A673 (cell line): ENCODE results near the gene GM2A. TPM values are rescaled to one million over a fixed set of nuclear protein-coding genes. Genes with fewer than 3 reads are reported as not detected.

Source experiments
- BruUV-seq: library from RNA; stranded (reverse); fragments of 400-500 nt; replicated peaks from 2 replicates; lab custom pipeline; 2021; lab: Mats Ljungman, UMichigan
- CTCF ChIA-PET: fragments of 300-600 bp; sonication (Branson Sonifier 250); formaldehyde crosslinking; loops from one replicate; lab custom pipeline; 2022; ENCODE audit warnings: antibody characterized with exemption; lab: Charles Lee
- POLR2A ChIA-PET: fragments of 300-600 bp; sonication (Branson Sonifier 250); formaldehyde crosslinking; loops from one replicate; lab custom pipeline; 2022; ENCODE audit warnings: antibody characterized with exemption; ENCODE audit not compliant: low non-redundant PET; lab: Charles Lee
- DNase-seq: peaks from one replicate; pipeline ENCODE4 v3.0.0-alpha.2; 2015; ENCODE audit warnings: low spot score
- H3K27ac ChIP-seq: fragments of 200-600 bp; sonication (generic); 2 replicates; pipeline ENCODE4 v1.5.1; 2016; ENCODE audit warnings: mixed run types, low read depth, mild to moderate bottlenecking, mixed read lengths, antibody characterized with exemption, low read length; ENCODE audit not compliant: poor library complexity, severe bottlenecking
- H3K27me3 ChIP-seq: fragments of 200-600 bp; sonication (generic); replicated peaks from 2 replicates; pipeline ENCODE4 v1.6.1; 2017; ENCODE audit warnings: mixed run types, low read depth, mild to moderate bottlenecking, mixed read lengths, antibody characterized with exemption, low read length; ENCODE audit not compliant: insufficient read depth, poor library complexity
- H3K36me3 ChIP-seq: fragments of 200-600 bp; sonication (generic); 2 replicates; pipeline ENCODE4 v1.6.1; 2016; ENCODE audit warnings: mixed run types, mild to moderate bottlenecking, mixed read lengths, antibody characterized with exemption, low read length; ENCODE audit not compliant: insufficient read depth, poor library complexity, severe bottlenecking
- H3K4me1 ChIP-seq: fragments of 200-600 bp; sonication (generic); 2 replicates; pipeline ENCODE4 v1.6.1; 2017; ENCODE audit warnings: mixed run types, mild to moderate bottlenecking, mixed read lengths, antibody characterized with exemption, low read length; ENCODE audit not compliant: insufficient read depth, poor library complexity, severe bottlenecking
- H3K4me3 ChIP-seq: fragments of 200-600 bp; sonication (generic); 2 replicates; pipeline ENCODE4 v1.5.1; 2016; ENCODE audit warnings: low read depth, mixed run types, mild to moderate bottlenecking, mixed read lengths, low read length; ENCODE audit not compliant: poor library complexity, severe bottlenecking
- H3K9me3 ChIP-seq: fragments of 200-600 bp; sonication (generic); 2 replicates; pipeline ENCODE4 v1.6.1; 2016; ENCODE audit warnings: mixed run types, low read depth, mild to moderate bottlenecking, mixed read lengths, antibody characterized with exemption, low read length; ENCODE audit not compliant: poor library complexity, severe bottlenecking
- EZH2 ChIP-seq: fragments of 200-600 bp; sonication (generic); IDR thresholded peaks from 2 replicates; pipeline ENCODE4 v1.6.1; 2017; ENCODE audit warnings: borderline replicate concordance, low read depth, mild to moderate bottlenecking, mixed read lengths, antibody characterized with exemption, low read length; ENCODE audit not compliant: poor library complexity, severe bottlenecking
- intact Hi-C: fragments of 100-400 bp; cut with micrococcal nuclease; formaldehyde crosslinking; loops from one replicate; pipeline ENCODE4 v1.10.0; 2022; ENCODE audit not compliant: unreplicated experiment
- total RNA-seq: library from RNA; stranded (reverse); gene quantifications from 2 replicates; pipeline ENCODE4 v1.2.3, GENCODE V29; 2021
- TF ChIP-seq, protein P1 (sequence below): fragments of 300-800, 200-600 bp; sonication (generic); conservative IDR thresholded peaks from 2 replicates; pipeline ENCODE4 v1.5.1; 2017; ENCODE audit warnings: low read depth, mild to moderate bottlenecking, antibody characterized with exemption, low read length, moderate library complexity, mixed read lengths

The GM2A gene
- total RNA-seq, 1 experiment from 2014 or later: 3.5 TPM

DNA sequence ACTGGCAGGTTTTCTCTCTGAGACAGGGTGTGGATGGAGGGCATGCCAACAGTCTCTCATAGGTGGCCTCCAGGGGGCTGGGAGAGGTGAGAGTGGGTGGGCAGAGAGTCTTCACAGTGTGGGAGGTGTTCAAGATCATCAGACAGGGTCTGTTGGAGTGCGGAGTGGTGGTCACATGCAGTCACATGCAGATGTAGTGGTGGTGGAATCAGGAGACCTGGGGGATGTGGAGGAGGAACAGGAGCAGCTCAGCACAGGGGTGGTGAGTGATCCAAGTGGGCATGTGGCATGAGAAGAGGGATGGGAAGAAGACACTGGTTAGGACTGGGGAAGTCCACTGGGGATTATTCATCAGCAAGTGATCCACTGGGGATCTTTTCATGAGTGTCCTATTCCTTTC lies 5.8 kb downstream of the GM2A start:
- TF ChIP-seq, protein P1, sequence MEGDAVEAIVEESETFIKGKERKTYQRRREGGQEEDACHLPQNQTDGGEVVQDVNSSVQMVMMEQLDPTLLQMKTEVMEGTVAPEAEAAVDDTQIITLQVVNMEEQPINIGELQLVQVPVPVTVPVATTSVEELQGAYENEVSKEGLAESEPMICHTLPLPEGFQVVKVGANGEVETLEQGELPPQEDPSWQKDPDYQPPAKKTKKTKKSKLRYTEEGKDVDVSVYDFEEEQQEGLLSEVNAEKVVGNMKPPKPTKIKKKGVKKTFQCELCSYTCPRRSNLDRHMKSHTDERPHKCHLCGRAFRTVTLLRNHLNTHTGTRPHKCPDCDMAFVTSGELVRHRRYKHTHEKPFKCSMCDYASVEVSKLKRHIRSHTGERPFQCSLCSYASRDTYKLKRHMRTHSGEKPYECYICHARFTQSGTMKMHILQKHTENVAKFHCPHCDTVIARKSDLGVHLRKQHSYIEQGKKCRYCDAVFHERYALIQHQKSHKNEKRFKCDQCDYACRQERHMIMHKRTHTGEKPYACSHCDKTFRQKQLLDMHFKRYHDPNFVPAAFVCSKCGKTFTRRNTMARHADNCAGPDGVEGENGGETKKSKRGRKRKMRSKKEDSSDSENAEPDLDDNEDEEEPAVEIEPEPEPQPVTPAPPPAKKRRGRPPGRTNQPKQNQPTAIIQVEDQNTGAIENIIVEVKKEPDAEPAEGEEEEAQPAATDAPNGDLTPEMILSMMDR: no peak
- ChIA-PET CTCF (no interaction called here), POLR2A (no interaction called here)
- Histone ChIP-seq H3K27me3 (no peaks in the 10 kb centered on the region), H3K27ac (no peak overlapping the region), H3K4me3 (no peak overlapping the region), H3K4me1 (no peaks in the 10 kb centered on the region), H3K9me3 (no peaks in the 10 kb centered on the region), H3K36me3 (no peaks in the 10 kb centered on the region)
- no peak for DNase-seq
- no TSS peak for BruUV-seq
- intact Hi-C loops: no loop called here

DNA sequence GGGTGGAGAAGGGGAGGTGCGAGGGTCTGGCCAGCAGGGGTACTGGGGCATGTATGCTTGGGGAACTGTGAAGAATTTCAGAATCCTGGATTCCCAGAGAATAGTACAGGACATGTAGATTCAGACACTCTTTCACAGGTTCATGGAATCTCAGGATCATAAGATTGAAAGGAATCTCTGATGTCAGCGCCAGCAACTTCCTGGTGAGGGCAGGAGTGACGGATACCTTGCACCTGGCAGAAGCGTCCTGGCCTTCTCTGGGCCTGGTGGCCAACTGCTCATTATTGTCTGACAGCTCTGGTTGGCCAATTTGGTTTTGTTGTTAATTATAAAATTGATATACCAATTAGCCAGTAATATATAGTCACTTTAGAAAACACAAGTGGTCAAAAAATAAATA lies 6.9 kb downstream of the GM2A start:
- intact Hi-C loops: no loop called here
- ChIA-PET CTCF (no interaction called here), POLR2A (no interaction called here)
- H3K9me3 ChIP-seq: no peaks in the 10 kb centered on the region
- TF ChIP-seq, protein P1: no peak
- TF ChIP-seq EZH2: no peak
- no TSS peak for BruUV-seq
- no peaks in the 10 kb centered on the region for H3K36me3 ChIP-seq
- H3K4me3 ChIP-seq: no peak overlapping the region
- H3K4me1 ChIP-seq: no peaks in the 10 kb centered on the region
- DNase-seq: no peak
- no peaks in the 10 kb centered on the region for H3K27me3 ChIP-seq
- H3K27ac ChIP-seq: no peak overlapping the region

DNA sequence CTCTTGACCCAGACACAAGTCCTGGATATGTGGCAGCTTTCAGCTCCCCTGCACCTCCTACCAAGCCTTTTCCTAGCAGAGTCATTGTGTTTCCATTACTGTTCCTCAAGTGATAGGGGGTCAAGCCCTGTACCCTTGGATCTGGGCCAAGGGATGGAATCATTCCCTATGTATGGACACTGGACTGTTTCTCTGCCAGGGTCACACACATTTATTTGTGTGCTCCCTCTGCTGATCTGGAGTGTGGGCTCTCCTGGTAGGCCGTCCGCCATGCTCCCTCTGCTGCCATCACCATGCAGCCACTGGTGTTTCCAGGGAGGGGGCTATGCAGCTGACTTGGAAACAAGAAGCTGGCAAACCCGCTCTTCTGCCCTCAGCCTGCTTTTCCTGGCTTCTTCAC lies 9.5 kb downstream of the GM2A start:
- Histone ChIP-seq H3K4me1 (no peaks in the 10 kb centered on the region), H3K9me3 (no peaks in the 10 kb centered on the region), H3K27ac (no peak overlapping the region), H3K36me3 (no peaks in the 10 kb centered on the region), H3K27me3 (no peaks in the 10 kb centered on the region), H3K4me3 (no peak overlapping the region)
- DNase-seq: no peak
- TF ChIP-seq, protein P1: no peak
- TF ChIP-seq EZH2: no peak
- ChIA-PET CTCF (no interaction called here), POLR2A (no interaction called here)
- BruUV-seq: no TSS peak
- intact Hi-C loops: no loop called here
